Measurements from ENCODE around the gene FGD2. TPM values are rescaled to one million over a fixed set of nuclear protein-coding genes. Genes with fewer than 3 reads are reported as not detected.

The FGD2 gene
- total RNA-seq, 2 experiments from 2014 or later: 1.4 to 1.6 TPM

- POLR2A ChIA-PET: interaction anchor here (0.6 kb wide), 1 partner anchor 223 kb away, joined by 3 read pairs; no protein-coding TSS in a partner anchor
- H3K4me1 Mint-ChIP-seq (ENCODE audit: low read depth): peaks cover 13% of the 10 kb centered on the region
- no peak for TF ChIP-seq CTCF (IDR thresholded peaks at IDR 0.05)
- H3K36me3 Mint-ChIP-seq (ENCODE audit: low read depth): no peaks in the 10 kb centered on the region
- H3K27me3 Mint-ChIP-seq: no peaks in the 10 kb centered on the region
- no peak for DNase-seq
- no peak overlapping the region for H3K4me3 Mint-ChIP-seq
- no peak for ATAC-seq
- no peak overlapping the region for H3K27ac Mint-ChIP-seq
- intact Hi-C loops (cut with micrococcal nuclease): no loop called here
- H3K9me3 Mint-ChIP-seq: no peaks in the 10 kb centered on the region
- CTCF ChIA-PET: interaction anchor here (2.0 kb wide), 1 partner anchor 10 kb away, joined by 7 read pairs; no protein-coding TSS in a partner anchor
These were observed 8.3 kb downstream of the FGD2 start for GRCh38 chr6:37013516-37014491.

DNA sequence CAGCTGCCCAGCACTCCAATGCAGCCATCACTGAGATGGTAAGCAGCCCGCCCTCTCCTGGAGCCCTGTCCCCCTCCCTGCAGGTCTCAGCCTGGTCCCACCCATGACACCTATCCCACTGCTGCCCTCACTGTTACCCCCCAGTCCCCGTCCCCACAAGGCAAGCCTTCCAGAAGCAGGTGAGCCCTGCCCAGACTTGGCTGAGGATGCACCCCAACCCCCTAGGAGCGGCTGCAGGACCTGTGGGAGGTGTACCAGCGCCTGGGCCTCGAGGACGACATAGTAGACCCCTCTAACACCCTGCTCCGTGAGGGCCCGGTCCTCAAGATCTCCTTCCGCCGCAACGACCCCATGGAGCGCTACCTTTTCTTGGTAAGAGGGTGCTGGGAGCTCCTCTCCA, 9.2 kb downstream of the FGD2 start:
- H3K36me3 Mint-ChIP-seq (ENCODE audit: low read depth): no peaks in the 10 kb centered on the region

DNA sequence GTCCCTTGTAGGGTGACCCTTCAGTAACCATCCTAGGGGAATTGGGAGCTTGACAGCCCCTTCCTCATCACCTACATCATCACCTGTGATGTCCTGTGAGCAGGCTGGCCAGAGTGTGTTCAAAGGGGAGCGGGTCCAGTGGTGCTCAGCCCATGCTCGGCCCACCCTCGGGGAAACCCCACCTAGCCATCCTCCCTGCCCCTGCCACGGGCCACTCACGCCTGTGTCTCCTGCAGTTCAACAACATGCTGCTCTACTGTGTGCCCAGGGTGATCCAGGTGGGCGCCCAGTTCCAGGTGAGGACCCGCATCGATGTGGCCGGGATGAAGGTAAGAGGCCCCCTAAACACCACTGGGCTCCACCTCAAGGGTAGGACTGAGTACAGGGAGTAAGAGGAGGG, 10.1 kb downstream of the FGD2 start:
- no peaks in the 10 kb centered on the region for H3K36me3 Mint-ChIP-seq (ENCODE audit: low read depth)
- no peak overlapping the region for H3K27ac Mint-ChIP-seq
- H3K4me1 Mint-ChIP-seq (ENCODE audit: low read depth): peaks cover 20% of the 10 kb centered on the region
- ChIA-PET CTCF (interaction anchor here (1.0 to 17.2 kb wide), 5 partner anchors 9 to 247 kb away, joined by 3 to 784 read pairs (median 7); no protein-coding TSS in a partner anchor), POLR2A (interaction anchor here (1.0 kb wide), 1 partner anchor 28 kb away, joined by 3 read pairs; no protein-coding TSS in a partner anchor)
- H3K27me3 Mint-ChIP-seq: no peaks in the 10 kb centered on the region
- no peak for TF ChIP-seq CTCF (IDR thresholded peaks at IDR 0.05)
- intact Hi-C loops (cut with micrococcal nuclease): loop anchor here (5.0 kb wide), 1 partner anchor 128 kb away; the partner anchor contains the start of gene C6orf89
- DNase-seq: no peak
- no peak overlapping the region for H3K4me3 Mint-ChIP-seq
- ATAC-seq: no peak
- H3K9me3 Mint-ChIP-seq: no peaks in the 10 kb centered on the region

More for the DNA sequence above, 9.2 kb downstream of the FGD2 start:
- Mint-ChIP-seq H3K27me3 (no peaks in the 10 kb centered on the region), H3K27ac (no peak overlapping the region), H3K4me3 (no peak overlapping the region), H3K4me1 (ENCODE audit: low read depth) (peaks cover 20% of the 10 kb centered on the region), H3K9me3 (no peaks in the 10 kb centered on the region)
- ATAC-seq (no peak), DNase-seq (no peak)
- intact Hi-C loops (cut with micrococcal nuclease): loop anchor here (5.0 kb wide), 1 partner anchor 127 kb away; the partner anchor contains the start of gene C6orf89
- TF ChIP-seq CTCF (IDR thresholded peaks at IDR 0.05): no peak
- CTCF ChIA-PET: interaction anchor here (2.0 kb wide), 1 partner anchor 10 kb away, joined by 7 read pairs; no protein-coding TSS in a partner anchor
- POLR2A ChIA-PET: no interaction called here

DNA sequence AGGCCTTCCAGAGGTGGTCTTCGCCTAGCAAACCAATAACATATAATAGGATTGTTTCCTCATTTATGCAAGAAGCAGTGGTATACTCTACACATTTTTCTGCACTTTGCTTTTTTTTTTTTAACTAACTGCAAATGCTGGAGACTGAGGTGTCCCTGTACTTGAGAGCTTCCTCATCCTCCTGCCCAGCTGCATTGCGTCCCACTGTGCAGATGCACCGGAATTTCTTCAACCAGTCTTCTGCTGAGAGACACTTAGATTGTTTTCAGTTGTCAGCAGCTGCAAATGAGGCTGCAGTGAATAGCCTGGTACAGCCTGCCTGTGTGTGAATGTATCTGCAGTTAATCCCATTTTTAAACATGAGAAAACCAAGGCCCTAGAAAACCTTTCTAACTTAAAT, 11.5 kb downstream of the FGD2 start:
- ChIA-PET CTCF (interaction anchor here (0.9 to 19.5 kb wide), 20 partner anchors 10 to 262 kb away, joined by 3 to 784 read pairs (median 17); partner anchors contain the start of genes FGD2 and PIM1), POLR2A (interaction anchor here (1.4 to 2.4 kb wide), 5 partner anchors 11 to 189 kb away, joined by 4 to 11 read pairs (median 6); partner anchors contain the start of genes C6orf89, FGD2 and PPIL1)
- no peak for TF ChIP-seq CTCF (IDR thresholded peaks at IDR 0.05)
- H3K9me3 Mint-ChIP-seq: no peaks in the 10 kb centered on the region
- ATAC-seq (no peak), DNase-seq (no peak)
- H3K27ac Mint-ChIP-seq: no peak overlapping the region
- peaks cover 25% of the 10 kb centered on the region for H3K4me1 Mint-ChIP-seq (ENCODE audit: low read depth)
- intact Hi-C loops (cut with micrococcal nuclease): loop anchor here (5.0 kb wide), 1 partner anchor 130 kb away; the partner anchor contains the start of gene C6orf89
- H3K4me3 Mint-ChIP-seq: no peak overlapping the region
- no peaks in the 10 kb centered on the region for H3K36me3 Mint-ChIP-seq (ENCODE audit: low read depth)
- no peaks in the 10 kb centered on the region for H3K27me3 Mint-ChIP-seq
